ENCODE measurements around the gene DNAI1. TPM values are rescaled to one million over a fixed set of nuclear protein-coding genes. Genes with fewer than 3 reads are reported as not detected.
A peak's percentile ranks its signal among the peaks of the same experiment; 100 is the strongest.

The DNAI1 gene
- total and polyA plus RNA-seq, 2 experiments from 2014 or later = 0.57 TPM; not detected in 1

GRCh38 chr9:34501889-34502425, 43.4 kb downstream of the DNAI1 start:
- TF ChIP-seq EZH2phosphoT487 (IDR thresholded peaks at IDR 0.05; ENCODE audit: low read depth, severe bottlenecking, unreplicated experiment) (no peak), CTCF (IDR thresholded peaks at IDR 0.05; ENCODE audit: poor library complexity) (peak; percentile 32), EZH2 (IDR thresholded peaks at IDR 0.05; ENCODE audit: borderline replicate concordance) (no peak)
- Histone ChIP-seq H3K4me2 (no peak overlapping the region), H3K79me2 (no peaks in the 10 kb centered on the region), H3K4me1 (ENCODE audit: insufficient read depth) (no peaks in the 10 kb centered on the region), H3K27ac (no peak overlapping the region), H2AFZ (no peak overlapping the region), H3K36me3 (replicated peaks; ENCODE audit: insufficient read depth, low read depth) (no peaks in the 10 kb centered on the region), H3K27me3 (peaks cover 13% of the 10 kb centered on the region), H3K9me2 (replicated peaks; ENCODE audit: insufficient read depth) (no peaks in the 10 kb centered on the region), H3K9me3 (ENCODE audit: low read depth) (no peaks in the 10 kb centered on the region), H4K20me1 (ENCODE audit: insufficient read depth, poor library complexity, severe bottlenecking) (no peaks in the 10 kb centered on the region), H3K4me3 (no peak overlapping the region)
- 42% methylated on average over 5 of the region's 5 CpGs for WGBS (ENCODE audit: low lambda C conversion rate, missing lambda C conversion rate)
- DNase-seq (ENCODE audit: low spot score) = peak; percentile 49

- Histone ChIP-seq H3K4me1 (ENCODE audit: insufficient read depth) (no peaks in the 10 kb centered on the region), H3K9me2 (replicated peaks; ENCODE audit: insufficient read depth) (no peaks in the 10 kb centered on the region), H3K9me3 (ENCODE audit: low read depth) (no peaks in the 10 kb centered on the region), H3K27ac (no peak overlapping the region), H3K4me2 (no peak overlapping the region), H2AFZ (no peak overlapping the region), H3K27me3 (peaks cover 13% of the 10 kb centered on the region), H4K20me1 (ENCODE audit: insufficient read depth, poor library complexity, severe bottlenecking) (no peaks in the 10 kb centered on the region), H3K4me3 (no peak overlapping the region), H3K79me2 (no peaks in the 10 kb centered on the region), H3K36me3 (replicated peaks; ENCODE audit: insufficient read depth, low read depth) (no peaks in the 10 kb centered on the region)
- 79% methylated on average over 10 of the region's 10 CpGs for WGBS (ENCODE audit: low lambda C conversion rate, missing lambda C conversion rate)
- DNase-seq (ENCODE audit: low spot score) = no peak
- TF ChIP-seq CTCF (IDR thresholded peaks at IDR 0.05; ENCODE audit: poor library complexity) = no peak
- TF ChIP-seq EZH2 (IDR thresholded peaks at IDR 0.05; ENCODE audit: borderline replicate concordance) = no peak
- TF ChIP-seq EZH2phosphoT487 (IDR thresholded peaks at IDR 0.05; ENCODE audit: low read depth, severe bottlenecking, unreplicated experiment) = no peak
Observed at GRCh38 chr9:34502471-34502870, 43.9 kb downstream of the DNAI1 start.

GRCh38 chr9:34502891-34503290, 44.3 kb downstream of the DNAI1 start:
- no peak overlapping the region for H3K4me3 ChIP-seq
- 68% methylated on average over 6 of the region's 6 CpGs for WGBS (ENCODE audit: low lambda C conversion rate, missing lambda C conversion rate)
- no peak overlapping the region for H2AFZ ChIP-seq
- TF ChIP-seq CTCF (IDR thresholded peaks at IDR 0.05; ENCODE audit: poor library complexity) (no peak), EZH2phosphoT487 (IDR thresholded peaks at IDR 0.05; ENCODE audit: low read depth, severe bottlenecking, unreplicated experiment) (no peak), EZH2 (IDR thresholded peaks at IDR 0.05; ENCODE audit: borderline replicate concordance) (no peak)
- H3K9me2 ChIP-seq (replicated peaks; ENCODE audit: insufficient read depth) = no peaks in the 10 kb centered on the region
- no peaks in the 10 kb centered on the region for H3K36me3 ChIP-seq (replicated peaks; ENCODE audit: insufficient read depth, low read depth)
- H3K27me3 ChIP-seq = peaks cover 13% of the 10 kb centered on the region
- no peak for DNase-seq (ENCODE audit: low spot score)
- H3K4me1 ChIP-seq (ENCODE audit: insufficient read depth) = no peaks in the 10 kb centered on the region
- no peaks in the 10 kb centered on the region for H3K79me2 ChIP-seq
- no peaks in the 10 kb centered on the region for H4K20me1 ChIP-seq (ENCODE audit: insufficient read depth, poor library complexity, severe bottlenecking)
- H3K4me2 ChIP-seq = no peak overlapping the region
- H3K9me3 ChIP-seq (ENCODE audit: low read depth) = no peaks in the 10 kb centered on the region
- no peak overlapping the region for H3K27ac ChIP-seq

GRCh38 chr9:34503406-34503805, 44.8 kb downstream of the DNAI1 start:
- Histone ChIP-seq H3K4me1 (ENCODE audit: insufficient read depth) (no peaks in the 10 kb centered on the region), H3K79me2 (no peaks in the 10 kb centered on the region), H2AFZ (no peak overlapping the region), H3K9me2 (replicated peaks; ENCODE audit: insufficient read depth) (no peaks in the 10 kb centered on the region), H3K27me3 (peaks cover 13% of the 10 kb centered on the region), H3K4me3 (no peak overlapping the region), H3K9me3 (ENCODE audit: low read depth) (no peaks in the 10 kb centered on the region), H3K4me2 (no peak overlapping the region), H3K27ac (no peak overlapping the region), H3K36me3 (replicated peaks; ENCODE audit: insufficient read depth, low read depth) (no peaks in the 10 kb centered on the region), H4K20me1 (ENCODE audit: insufficient read depth, poor library complexity, severe bottlenecking) (no peaks in the 10 kb centered on the region)
- TF ChIP-seq EZH2 (IDR thresholded peaks at IDR 0.05; ENCODE audit: borderline replicate concordance) (no peak), CTCF (IDR thresholded peaks at IDR 0.05; ENCODE audit: poor library complexity) (no peak), EZH2phosphoT487 (IDR thresholded peaks at IDR 0.05; ENCODE audit: low read depth, severe bottlenecking, unreplicated experiment) (no peak)
- no peak for DNase-seq (ENCODE audit: low spot score)

Data from hepatocyte (in vitro differentiated cells).